Measurements from ENCODE around the gene CCDC74B.

DNA sequence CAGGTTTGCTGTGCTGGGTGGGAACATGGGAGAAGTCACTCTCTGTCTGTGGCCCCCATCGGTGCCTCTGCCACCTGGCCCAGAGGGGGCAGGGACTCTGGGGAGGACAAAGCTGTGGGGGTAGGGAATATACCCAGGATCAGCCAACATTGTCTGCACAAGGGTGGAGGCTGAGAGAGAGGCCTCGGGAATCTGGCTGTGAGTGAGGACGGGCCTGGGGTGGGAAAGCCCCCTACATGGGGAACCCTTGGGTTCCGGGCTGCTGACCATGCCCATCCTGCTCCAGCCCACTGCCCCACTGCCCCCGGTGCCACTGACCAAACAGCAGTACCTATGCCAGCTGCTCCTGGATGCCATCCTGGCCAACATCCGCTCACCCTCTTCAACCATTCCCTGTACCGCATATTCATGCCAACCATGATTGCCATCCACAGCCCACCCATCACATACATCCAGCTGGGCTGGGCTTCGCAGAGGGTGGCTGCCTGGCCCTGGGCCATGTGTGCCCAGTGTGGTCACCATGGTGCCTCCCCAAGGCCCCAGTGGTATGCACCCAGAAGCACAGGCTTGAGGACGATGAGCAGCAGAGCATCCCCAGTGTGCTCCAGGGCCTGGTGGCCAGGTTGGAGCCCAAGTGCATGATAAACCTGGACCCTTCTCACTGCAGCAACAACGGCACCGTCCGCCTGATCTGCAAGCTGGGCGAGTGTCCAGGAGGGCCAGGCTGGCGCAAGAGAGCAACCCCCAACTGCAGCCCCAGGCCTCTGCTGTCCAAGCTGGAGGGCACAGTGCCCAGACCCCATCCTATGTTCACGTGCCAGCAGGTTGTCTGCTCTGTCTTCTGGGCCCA lies 9.0 kb downstream of the CCDC74B start:
- TF ChIP-seq CTCF (IDR thresholded peaks at IDR 0.05), result no peak
- no peak for TF ChIP-seq POLR2A (IDR thresholded peaks at IDR 0.05)
- no peak for TF ChIP-seq EP300 (IDR thresholded peaks at IDR 0.05)
